ENCODE data around the gene COL27A1.

- TF ChIP-seq TCF4 (CRISPR knock-in tag; IDR thresholded peaks at IDR 0.05; ENCODE audit: borderline replicate concordance) = no peak
- TF ChIP-seq POU6F1 (CRISPR knock-in tag; IDR thresholded peaks at IDR 0.05; ENCODE audit: borderline replicate concordance, low read depth) = no peak
- no peak for TF ChIP-seq BACH2 (CRISPR knock-in tag; IDR thresholded peaks at IDR 0.05; ENCODE audit: borderline replicate concordance)
- no peak for TF ChIP-seq RARB (CRISPR knock-in tag; IDR thresholded peaks at IDR 0.05)
Measured at GRCh38 chr9:114237247-114237646, 81.9 kb downstream of the COL27A1 start.
